ENCODE results near the gene PVALEF. TPM values are rescaled to one million over a fixed set of nuclear protein-coding genes. Genes with fewer than 3 reads are reported as not detected.
A peak's percentile ranks its signal among the peaks of the same experiment; 100 is the strongest.

Gene PVALEF
- polyA plus RNA-seq, 4 donors = 0.13 to 0.79 (median 0.45) TPM

- no peak for DNase-seq (ENCODE audit: low read depth in 4 of 4, low spot score in 2 of 4)
Measured at GRCh38 chr17:81194225-81194760, 29.0 kb downstream of the PVALEF start.

GRCh38 chr17:81194941-81195901 lies 29.9 kb downstream of the PVALEF start:
- DNase-seq (ENCODE audit: low read depth in 4 of 4, low spot score in 2 of 4) = no peak

DNA sequence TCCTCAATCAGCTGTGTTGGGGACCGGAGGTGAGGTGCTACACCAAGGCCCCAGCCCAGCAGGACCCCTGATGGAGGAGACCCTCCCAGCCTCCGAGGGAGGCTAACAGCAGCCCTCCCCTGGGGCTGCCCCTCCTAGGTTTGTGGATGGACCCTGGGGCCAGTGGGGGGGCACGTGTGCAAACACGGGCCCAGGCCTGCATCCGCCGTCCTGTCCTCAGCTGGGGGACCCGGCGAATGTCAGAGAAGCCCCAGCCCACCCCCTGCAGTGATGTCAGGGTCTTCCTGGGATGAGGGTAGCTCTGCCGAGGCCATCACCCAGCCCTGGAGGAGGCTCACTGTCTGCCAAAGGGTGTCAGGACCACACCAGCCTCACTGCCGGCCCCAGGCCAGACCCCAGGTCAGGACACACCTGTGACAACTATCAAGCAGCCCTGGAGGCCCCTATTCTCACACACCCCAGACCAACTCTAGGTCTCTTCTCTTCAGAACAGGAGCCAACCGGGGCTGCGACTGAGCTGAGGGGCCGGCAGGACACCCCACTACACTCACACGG lies 30.7 kb downstream of the PVALEF start:
- DNase-seq (ENCODE audit: low read depth in 4 of 4, low spot score in 2 of 4) = no peak

GRCh38 chr17:81196505-81197408 lies 31.4 kb downstream of the PVALEF start:
- no peak for DNase-seq (ENCODE audit: low read depth in 4 of 4, low spot score in 2 of 4)

DNA sequence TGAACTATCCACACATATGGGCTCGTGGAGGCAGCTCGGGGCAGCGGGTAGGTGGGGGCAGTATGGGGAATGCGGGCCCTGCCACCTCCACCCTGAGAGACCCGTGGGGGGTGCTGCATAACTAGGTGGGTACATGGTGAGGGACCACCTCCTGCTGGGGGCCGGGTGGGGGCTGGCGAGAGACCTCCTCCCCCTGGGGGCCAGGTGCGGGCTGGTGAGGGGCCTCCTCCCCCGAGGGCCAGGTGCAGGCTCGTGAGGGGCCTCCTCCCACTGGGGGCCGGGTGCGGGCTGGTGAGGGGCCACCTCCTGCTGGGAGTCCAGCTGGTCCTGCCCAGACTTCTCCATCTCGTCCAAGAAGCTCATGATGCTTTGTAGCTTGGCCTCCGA lies 32.1 kb downstream of the PVALEF start:
- no peak for DNase-seq (ENCODE audit: low read depth in 4 of 4, low spot score in 2 of 4)

- DNase-seq (ENCODE audit: low read depth in 4 of 4, low spot score in 2 of 4) = no peak
Measured at GRCh38 chr17:81197831-81198490, 32.7 kb downstream of the PVALEF start.

DNA sequence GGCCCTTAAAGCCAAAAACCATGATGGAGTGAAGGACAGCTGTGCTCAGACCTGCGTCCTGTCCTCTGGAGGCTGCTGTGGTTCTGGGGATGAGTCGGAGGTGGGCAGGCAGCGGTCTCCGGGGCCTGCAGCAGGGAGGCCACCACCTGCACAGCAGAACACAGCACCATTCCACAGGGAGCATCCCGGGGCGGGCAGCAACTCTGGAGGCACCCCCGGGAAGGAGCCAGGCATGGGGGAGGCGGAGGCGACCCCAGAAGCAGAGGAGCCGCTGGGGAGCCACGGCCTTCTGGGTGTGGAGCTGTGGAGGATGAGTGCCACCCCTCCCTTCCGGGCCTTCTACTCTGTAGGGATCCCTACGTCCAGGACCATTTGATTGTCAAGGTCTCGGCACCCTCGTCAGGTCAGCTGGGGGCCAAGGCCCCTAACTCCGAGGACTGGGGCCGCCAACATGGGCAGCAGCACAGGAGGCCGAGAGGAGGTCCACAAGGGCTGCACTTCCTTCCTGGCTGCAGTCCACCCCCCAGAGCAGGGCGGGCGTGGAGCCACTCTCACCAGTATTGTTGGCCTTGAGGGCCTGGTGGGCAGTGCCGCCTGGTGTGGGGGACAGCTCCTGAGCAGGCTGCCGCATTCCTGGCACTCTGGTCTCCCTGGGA lies 33.6 kb downstream of the PVALEF start:
- DNase-seq (ENCODE audit: low read depth in 4 of 4, low spot score in 2 of 4) = no peak

GRCh38 chr17:81199482-81199830 lies 34.1 kb downstream of the PVALEF start:
- DNase-seq (ENCODE audit: low read depth in 4 of 4, low spot score in 2 of 4) = no peak

DNA sequence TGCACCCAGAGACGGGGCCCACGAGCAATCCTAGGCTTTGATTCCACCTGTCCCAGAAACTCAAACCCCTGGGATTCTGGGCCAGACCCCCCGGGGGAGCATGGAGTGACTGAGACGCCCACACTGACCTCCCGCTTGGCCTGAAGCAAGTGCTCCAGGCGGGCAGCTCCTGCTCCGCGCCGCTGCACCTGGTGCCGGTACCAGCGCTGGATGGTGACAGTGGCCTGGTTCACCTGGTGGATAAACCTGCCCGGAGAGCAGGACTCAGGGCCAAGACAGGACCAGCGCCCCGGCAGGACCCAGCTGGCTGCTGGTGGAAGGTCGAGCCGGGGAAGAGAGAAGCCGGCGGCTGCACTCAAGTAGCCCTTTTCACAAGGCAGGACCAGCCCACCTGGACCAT lies 34.9 kb downstream of the PVALEF start:
- no peak for DNase-seq (ENCODE audit: low read depth in 4 of 4, low spot score in 2 of 4)

- DNase-seq (ENCODE audit: low read depth in 4 of 4, low spot score in 2 of 4) = peak in 1 of 4 donors; percentile 39
Measured at GRCh38 chr17:81200695-81201580, 35.6 kb downstream of the PVALEF start.

DNA sequence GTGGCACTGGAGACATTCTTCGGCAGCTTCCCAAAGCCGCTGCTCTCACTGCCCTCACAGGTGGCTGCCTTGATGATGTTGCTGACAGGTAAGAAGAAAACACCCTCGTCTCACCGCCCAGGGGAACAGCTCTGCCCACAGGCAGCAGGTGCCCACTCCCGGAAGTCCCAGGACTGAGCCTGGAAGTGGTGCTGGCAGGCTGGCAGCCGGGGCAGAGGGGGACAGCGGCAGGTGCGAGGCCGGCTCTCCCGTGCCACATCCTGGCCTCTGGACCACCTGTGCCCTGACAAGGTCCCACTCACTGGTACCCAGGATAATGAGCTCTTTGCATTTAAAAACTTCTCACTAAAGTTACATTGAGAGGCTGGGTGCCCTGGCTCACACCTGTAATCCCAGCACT lies 37.0 kb downstream of the PVALEF start:
- DNase-seq (ENCODE audit: low read depth in 4 of 4, low spot score in 2 of 4) = no peak

- no peak for DNase-seq (ENCODE audit: low read depth in 4 of 4, low spot score in 2 of 4)
Measured at GRCh38 chr17:81203136-81203535, 37.8 kb downstream of the PVALEF start.

DNA sequence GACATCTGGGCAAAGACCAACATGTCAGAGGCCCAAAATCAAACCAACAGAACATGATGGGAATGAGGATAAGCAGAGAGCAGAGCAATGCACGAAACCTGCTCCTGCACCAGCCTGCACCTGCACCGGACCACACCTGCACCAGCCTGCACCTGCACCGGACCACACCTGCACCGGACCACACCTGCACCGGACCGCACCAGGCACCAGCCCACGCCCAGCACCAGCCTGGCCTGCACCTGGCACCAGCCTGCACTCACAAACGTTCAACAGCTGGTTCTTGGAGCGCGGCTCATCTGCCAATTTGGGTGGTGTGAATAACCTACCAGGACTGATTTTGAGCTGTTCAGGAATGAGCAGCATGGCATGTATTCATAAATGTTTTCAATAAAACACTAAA lies 39.3 kb downstream of the PVALEF start:
- DNase-seq (ENCODE audit: low read depth in 4 of 4, low spot score in 2 of 4) = no peak

DNA sequence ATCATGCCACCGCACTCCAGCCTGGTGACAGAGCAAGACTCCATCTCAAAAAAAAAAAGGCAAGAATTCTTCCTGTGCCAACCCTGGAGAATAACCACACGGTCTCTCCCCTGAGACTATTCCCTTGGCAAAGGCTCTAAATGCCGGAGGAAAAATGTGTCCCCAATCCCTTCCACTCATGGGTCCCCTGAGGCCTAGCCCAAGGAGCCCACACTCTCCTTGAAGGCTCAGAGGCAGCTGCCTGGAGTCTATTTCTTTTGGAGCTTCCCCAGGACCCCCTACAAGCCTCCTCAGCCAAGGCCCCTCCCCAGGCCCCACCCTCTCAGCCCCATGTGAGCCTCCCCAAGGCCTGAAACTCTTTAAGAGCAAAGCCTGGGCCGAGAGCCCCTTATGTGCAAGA lies 40.9 kb downstream of the PVALEF start:
- no peak for DNase-seq (ENCODE audit: low read depth in 4 of 4, low spot score in 2 of 4)

GRCh38 chr17:81206657-81207056 lies 41.4 kb downstream of the PVALEF start:
- DNase-seq (ENCODE audit: low read depth in 4 of 4, low spot score in 2 of 4) = no peak

DNA sequence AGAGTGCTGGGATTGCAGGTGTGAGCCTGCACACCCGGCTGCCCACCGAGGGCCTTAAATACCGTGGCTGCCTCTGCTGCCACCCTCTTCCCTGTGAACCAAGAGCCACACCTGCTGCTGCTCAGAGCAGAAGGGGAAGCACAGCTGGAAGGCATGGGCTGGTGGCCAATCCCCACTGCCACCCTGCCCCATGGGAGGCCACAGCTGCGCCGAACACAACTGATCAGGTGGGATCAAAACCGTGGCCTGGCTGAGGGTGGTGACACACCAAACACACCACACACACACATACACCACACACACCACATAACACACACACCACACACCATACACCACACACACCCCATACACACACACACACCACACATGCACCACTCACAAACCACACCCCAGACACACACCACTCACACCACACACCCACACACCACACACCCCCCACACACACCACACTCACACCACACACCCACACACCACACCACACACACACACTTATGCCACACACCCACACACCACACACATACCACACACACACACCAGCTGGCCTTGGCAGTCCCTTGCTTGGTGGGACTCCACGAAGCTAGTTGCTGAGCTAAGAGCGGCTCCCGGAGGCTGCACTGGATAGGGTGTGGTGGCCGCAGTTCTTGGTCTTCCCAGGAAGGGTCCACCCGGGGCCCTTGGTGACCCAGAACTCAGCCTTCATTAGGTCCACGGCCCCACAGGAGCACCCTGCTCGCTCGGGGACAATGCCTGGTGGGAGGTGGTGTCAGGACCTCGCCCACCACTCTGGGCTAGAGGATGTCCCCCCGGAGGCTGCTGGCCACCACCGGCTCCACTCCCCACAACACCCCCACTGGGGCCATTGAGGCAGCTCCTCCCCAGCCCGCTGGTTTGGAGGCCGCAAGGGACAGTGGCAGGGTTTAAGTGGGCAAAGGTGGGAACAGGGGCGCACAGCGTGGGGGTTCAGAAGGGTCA lies 42.6 kb downstream of the PVALEF start:
- no peak for DNase-seq (ENCODE audit: low read depth in 4 of 4, low spot score in 2 of 4)

GRCh38 chr17:81208651-81209050 lies 43.3 kb downstream of the PVALEF start:
- no peak for DNase-seq (ENCODE audit: low read depth in 4 of 4, low spot score in 2 of 4)

DNA sequence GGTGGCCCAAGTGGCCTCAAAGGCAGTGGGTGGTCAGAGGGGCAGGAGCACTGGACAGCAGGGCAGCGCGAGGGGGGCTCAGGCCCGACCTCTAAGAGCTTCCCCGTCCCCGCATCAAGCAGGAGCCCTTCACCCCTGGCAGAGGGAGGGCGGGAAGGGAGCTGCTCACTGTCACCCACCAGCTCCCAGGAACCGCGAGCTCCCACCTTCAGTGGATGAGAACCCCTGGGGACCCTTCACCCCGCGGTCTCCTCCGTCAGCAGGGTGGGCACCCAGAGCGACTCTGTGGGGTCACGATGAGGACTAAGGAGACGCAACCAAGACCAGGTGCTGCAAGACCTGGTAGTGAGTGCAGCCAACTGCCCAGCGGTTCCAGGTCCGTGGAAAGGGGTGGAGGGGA lies 43.8 kb downstream of the PVALEF start:
- DNase-seq (ENCODE audit: low read depth in 4 of 4, low spot score in 2 of 4) = no peak

Measured in left renal cortex interstitium (tissue), 4 donors.